HEK293 (cell line): Measurements from ENCODE around the gene ZNF334.

Source experiments
- CTCF ChIA-PET: fragments of 350-600 bp; formaldehyde crosslinking; extraction: SDS; loops from one replicate; lab custom pipeline; 2021; ENCODE audit warnings: antibody characterized with exemption; lab: Yijun Ruan, JAX
- POLR2A ChIA-PET: fragments of 300-600 bp; formaldehyde crosslinking; extraction: SDS; loops from one replicate; lab custom pipeline; 2020; ENCODE audit warnings: antibody characterized with exemption, inconsistent platforms; lab: Yijun Ruan, JAX
- H3K27ac ChIP-seq: fragments of 200-500 bp; sonication (Bioruptor generic); 2 replicates; pipeline ENCODE4 v1.5.1; 2014; ENCODE audit warnings: low read depth, low read length, control low read depth, inconsistent platforms; ENCODE audit errors: extremely low read depth
- H3K36me3 ChIP-seq, 2 experiments: fragments of 200-500 bp in 1 of 2; sonication (Bioruptor generic) in 1 of 2; 1 replicate in 1 of 2; 2 replicates in 1 of 2; pipeline ENCODE4 v1.5.1; 2014 to 2017; ENCODE audit warnings: inconsistent platforms in 2 of 2, low read length in 2 of 2; ENCODE audit not compliant: control insufficient read depth in 2 of 2, insufficient read depth in 1 of 2
- H3K4me1 ChIP-seq: fragments of 200-500 bp; sonication (Bioruptor generic); 2 replicates; pipeline ENCODE4 v1.5.1; 2014; ENCODE audit warnings: mild to moderate bottlenecking, low read length, inconsistent platforms; ENCODE audit not compliant: control insufficient read depth, insufficient read depth
- H3K4me3 ChIP-seq: 2 replicates; pipeline ENCODE4 v1.5.1; 2011; ENCODE audit warnings: low read depth, mild to moderate bottlenecking, control low read depth, low read length, moderate library complexity
- H3K9me3 ChIP-seq: fragments of 200-500 bp; sonication (Bioruptor generic); 2 replicates; pipeline ENCODE4 v1.5.1; 2014; ENCODE audit warnings: low read depth, low read length, inconsistent platforms; ENCODE audit not compliant: control insufficient read depth, insufficient read depth
- ATF2 ChIP-seq: fragments of 450-650 bp; formaldehyde crosslinking; IDR thresholded peaks from 2 replicates; pipeline ENCODE4 v1.5.1; 2016; ENCODE audit warnings: missing biosample characterization, missing genetic modification characterization, low read depth
- BCL6B ChIP-seq: fragments of 450-650 bp; formaldehyde crosslinking; IDR thresholded peaks from 2 replicates; pipeline ENCODE4 v1.5.1; 2017; ENCODE audit warnings: missing biosample characterization, missing genetic modification characterization
- CTCF ChIP-seq: fragments of 450-650 bp; formaldehyde crosslinking; IDR thresholded peaks from 2 replicates; pipeline ENCODE4 v1.5.1; 2016; ENCODE audit warnings: missing biosample characterization, missing genetic modification characterization
- MZF1 ChIP-seq: fragments of 450-650 bp; formaldehyde crosslinking; IDR thresholded peaks from 2 replicates; pipeline ENCODE4 v1.5.1; 2017; ENCODE audit warnings: missing biosample characterization, missing genetic modification characterization, borderline replicate concordance
- TRIM28 ChIP-seq: IDR thresholded peaks from 2 replicates; pipeline ENCODE4 v1.6.1; 2011; ENCODE audit warnings: low read length, control low read depth, borderline replicate concordance
- ZBTB10 ChIP-seq: fragments of 450-650 bp; formaldehyde crosslinking; IDR thresholded peaks from 2 replicates; pipeline ENCODE4 v1.5.1; 2016; ENCODE audit warnings: missing biosample characterization, missing genetic modification characterization
- ZBTB26 ChIP-seq: fragments of 450-650 bp; formaldehyde crosslinking; optimal IDR thresholded peaks from 2 replicates; pipeline ENCODE3; 2016; ENCODE audit warnings: missing biosample characterization, mild to moderate bottlenecking, missing genetic modification characterization
- ZBTB6 ChIP-seq: fragments of 450-650 bp; formaldehyde crosslinking; IDR thresholded peaks from 2 replicates; pipeline ENCODE4 v1.5.1; 2017; ENCODE audit warnings: missing biosample characterization, missing genetic modification characterization
- ZFP37 ChIP-seq: fragments of 450-650 bp; formaldehyde crosslinking; IDR thresholded peaks from 2 replicates; pipeline ENCODE4 v1.5.1; 2016; ENCODE audit warnings: missing biosample characterization, missing genetic modification characterization
- ZNF146 ChIP-seq: fragments of 450-650 bp; formaldehyde crosslinking; IDR thresholded peaks from 2 replicates; pipeline ENCODE4 v1.5.1; 2016; ENCODE audit warnings: missing biosample characterization, missing genetic modification characterization
- ZNF214 ChIP-seq: fragments of 450-650 bp; formaldehyde crosslinking; IDR thresholded peaks from 2 replicates; pipeline ENCODE4 v1.5.1; 2017; ENCODE audit warnings: missing biosample characterization, mild to moderate bottlenecking, missing genetic modification characterization, borderline replicate concordance
- ZNF266 ChIP-seq: fragments of 450-650 bp; formaldehyde crosslinking; IDR thresholded peaks from 2 replicates; pipeline ENCODE4 v1.5.1; 2016; ENCODE audit warnings: missing biosample characterization, missing genetic modification characterization, low read depth
- ZNF341 ChIP-seq: fragments of 450-650 bp; formaldehyde crosslinking; IDR thresholded peaks from 2 replicates; pipeline ENCODE4; 2016; ENCODE audit warnings: low read depth, missing biosample characterization, missing genetic modification characterization
- ZNF366 ChIP-seq: fragments of 450-650 bp; formaldehyde crosslinking; conservative IDR thresholded peaks from 2 replicates; pipeline ENCODE4 v1.5.1; 2016; ENCODE audit warnings: missing biosample characterization, missing genetic modification characterization
- ZNF549 ChIP-seq: fragments of 450-650 bp; IDR thresholded peaks from 2 replicates; pipeline ENCODE4 v1.5.1; 2018; ENCODE audit warnings: missing biosample characterization, missing genetic modification characterization, mild to moderate bottlenecking, inconsistent platforms, moderate library complexity
- ZNF560 ChIP-seq: fragments of 450-650 bp; formaldehyde crosslinking; IDR thresholded peaks from 2 replicates; pipeline ENCODE4 v1.5.1; 2017; ENCODE audit warnings: missing biosample characterization, missing genetic modification characterization, borderline replicate concordance

Gene ZNF334

GRCh38 chr20:46562009-46562372, 48.6 kb upstream of the ZNF334 start (continued):
- no peak for TF ChIP-seq ZBTB26 (tag by site-specific recombination)
- TF ChIP-seq, all 188 proteins: peak for 0

GRCh38 chr20:46559685-46560440, 46.5 kb upstream of the ZNF334 start:
- ChIA-PET CTCF (interaction anchor here (0.6 to 3.4 kb wide), 9 partner anchors 9 to 129 kb away, joined by 3 to 16 read pairs (median 4); partner anchors contain the start of genes OCSTAMP and TP53RK), POLR2A (no interaction called here)
- peaks cover 2% of the 10 kb centered on the region; the same call in 1 of the 2 replicates for H3K4me1 ChIP-seq
- no peak overlapping the region for H3K4me3 ChIP-seq
- H3K27ac ChIP-seq, result no peak overlapping the region
- TF ChIP-seq MZF1 (tag by site-specific recombination) (no peak), CTCF (tag by site-specific recombination) (peak; percentile 50; the same call in 1 of the 2 replicates)
- H3K9me3 ChIP-seq, result no peaks in the 10 kb centered on the region
- no peaks in the 10 kb centered on the region for H3K36me3 ChIP-seq

- H3K9me3 ChIP-seq, result no peaks in the 10 kb centered on the region
- no peak for TF ChIP-seq ZNF549
- no peak for TF ChIP-seq ZFP37
- TF ChIP-seq BCL6B (tag by site-specific recombination), result no peak
- TF ChIP-seq ATF2 (tag by site-specific recombination), result no peak
- TF ChIP-seq ZNF560 (tag by site-specific recombination), result no peak
- no peak for TF ChIP-seq ZNF214 (tag by site-specific recombination)
- no peak for TF ChIP-seq ZNF266
- H3K27ac ChIP-seq, result 0 out of 2 replicates have a peak overlapping the region, but pooled peaks have one; percentile 7
- peaks cover 2% of the 10 kb centered on the region; the same call in 1 of the 2 replicates for H3K4me1 ChIP-seq
- H3K4me3 ChIP-seq, result no peak overlapping the region
- no peaks in the 10 kb centered on the region for H3K36me3 ChIP-seq
- ChIA-PET POLR2A (interaction anchor here (0.6 kb wide), 1 partner anchor 758 kb away, joined by 6 read pairs; no protein-coding TSS in a partner anchor), CTCF (interaction anchor here (0.7 to 1.9 kb wide), 7 partner anchors 70 to 130 kb away, joined by 3 to 11 read pairs (median 4); partner anchors contain the start of gene TP53RK)
Observed at GRCh38 chr20:46559001-46559400, 45.6 kb upstream of the ZNF334 start.

- 0 out of 2 replicates have a peak overlapping the region, but pooled peaks have one; percentile 7 for H3K27ac ChIP-seq
- CTCF ChIA-PET, result interaction anchor here (1.4 to 1.9 kb wide), 3 partner anchors 121 to 130 kb away, joined by 5 to 11 read pairs (median 7); partner anchors contain the start of gene TP53RK
- no peaks in the 10 kb centered on the region for H3K36me3 ChIP-seq
- H3K9me3 ChIP-seq, result no peaks in the 10 kb centered on the region
- no peak overlapping the region for H3K4me3 ChIP-seq
- POLR2A ChIA-PET, result interaction anchor here (0.6 kb wide), 1 partner anchor 759 kb away, joined by 6 read pairs; no protein-coding TSS in a partner anchor
- peaks cover 2% of the 10 kb centered on the region; the same call in 1 of the 2 replicates for H3K4me1 ChIP-seq
- TF ChIP-seq ZNF341 (tag by site-specific recombination) (0 out of 2 replicates have a peak, but pooled peaks have one; percentile 12), ZNF146 (no peak), ZBTB6 (no peak), TRIM28 (no peak), ZBTB10 (no peak), ZNF366 (no peak)
Observed at GRCh38 chr20:46558511-46558959, 45.2 kb upstream of the ZNF334 start.
